OCI-LY3 (cell line): ENCODE measurements around the gene AADAC.

Source experiments
- H2AFZ ChIP-seq: fragments of 200-600, 300-600 bp; shearing (Covaris generic); 2 replicates; pipeline ENCODE4 v1.6.0; 2014; ENCODE audit warnings: antibody characterized with exemption, low read depth, low read length
- H3K27ac ChIP-seq: fragments of 200-600, 300-600 bp; sonication (generic); 2 replicates; pipeline ENCODE4 v1.5.1; 2014; ENCODE audit warnings: mild to moderate bottlenecking, low read length, moderate library complexity, mixed read lengths
- H3K27me3 ChIP-seq: fragments of 200-600, 300-600 bp; sonication (generic); 2 replicates; pipeline ENCODE4 v1.6.1; 2014; ENCODE audit warnings: low read depth, low read length, mixed read lengths
- H3K36me3 ChIP-seq: fragments of 200-600, 300-600 bp; sonication (generic); replicated peaks from 2 replicates; pipeline ENCODE3; 2014; ENCODE audit warnings: low read depth, low read length, mixed read lengths
- H3K4me1 ChIP-seq: fragments of 300-600, 200-600 bp; sonication (generic); 2 replicates; pipeline ENCODE4 v1.6.1; 2014; ENCODE audit warnings: low read length, mixed read lengths
- H3K4me2 ChIP-seq: fragments of 200-600, 300-600 bp; sonication (generic); 2 replicates; pipeline ENCODE4 v1.6.1; 2014; ENCODE audit warnings: low read length, mixed read lengths
- H3K4me3 ChIP-seq: fragments of 300-600, 200-600 bp; sonication (generic); 2 replicates; pipeline ENCODE4 v1.5.1; 2014; ENCODE audit warnings: antibody characterized with exemption, mild to moderate bottlenecking, low read length, moderate library complexity
- H3K79me2 ChIP-seq: fragments of 300-600, 200-600 bp; shearing (Covaris generic); 2 replicates; pipeline ENCODE4 v1.6.1; 2014; ENCODE audit warnings: mild to moderate bottlenecking, low read length, mixed read lengths
- H3K9ac ChIP-seq: fragments of 300-600, 200-600 bp; shearing (Covaris generic); 2 replicates; pipeline ENCODE4 v1.6.0; 2014; ENCODE audit warnings: mild to moderate bottlenecking, low read length, moderate library complexity
- H3K9me3 ChIP-seq: fragments of 200-600, 300-600 bp; shearing (Covaris generic); 2 replicates; pipeline ENCODE4 v1.6.1; 2014; ENCODE audit warnings: low read length, mixed read lengths; ENCODE audit not compliant: insufficient read depth
- H4K20me1 ChIP-seq: fragments of 200-600, 300-600 bp; sonication (generic); 2 replicates; pipeline ENCODE4 v1.6.1; 2016; ENCODE audit warnings: low read length, mixed read lengths; ENCODE audit not compliant: insufficient read depth
- CTCF ChIP-seq: fragments of 200-600, 300-600 bp; sonication (generic); IDR thresholded peaks from 2 replicates; pipeline ENCODE4 v1.5.1; 2014; ENCODE audit warnings: antibody characterized with exemption, low read length, low read depth
- EZH2phosphoT487 ChIP-seq: fragments of 200-600 bp; shearing (Covaris generic); IDR thresholded peaks from 2 replicates; pipeline ENCODE4 v1.6.1; 2018; ENCODE audit warnings: antibody characterized with exemption, mixed run types, low read depth

The AADAC gene

DNA sequence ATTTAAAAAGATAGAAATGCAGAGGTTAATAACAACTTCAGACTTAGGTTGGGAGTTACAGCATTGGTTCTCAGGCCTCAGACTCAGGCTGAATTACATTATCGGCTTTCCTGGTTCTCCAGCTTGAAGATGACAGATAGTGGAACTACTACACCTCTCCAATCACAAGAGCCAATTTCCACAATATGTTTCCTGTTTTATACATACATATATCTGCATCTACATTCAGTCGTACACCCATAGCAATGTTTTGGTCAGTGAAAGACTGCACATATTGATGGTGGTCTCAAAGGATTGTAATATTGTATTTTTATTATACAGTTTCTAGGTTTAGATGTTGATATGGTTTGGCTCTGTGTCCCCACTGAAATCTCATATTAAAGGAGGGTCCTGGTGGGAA lies 44.7 kb upstream of the AADAC start:
- Histone ChIP-seq H3K27ac (no peak overlapping the region), H3K4me1 (no peaks in the 10 kb centered on the region), H3K9me3 (no peaks in the 10 kb centered on the region), H2AFZ (no peak overlapping the region), H4K20me1 (no peaks in the 10 kb centered on the region), H3K27me3 (no peaks in the 10 kb centered on the region), H3K9ac (no peak overlapping the region), H3K36me3 (no peaks in the 10 kb centered on the region), H3K4me3 (no peak overlapping the region), H3K79me2 (no peaks in the 10 kb centered on the region), H3K4me2 (no peak overlapping the region)
- TF ChIP-seq EZH2phosphoT487, result no peak
- TF ChIP-seq CTCF, result no peak

- no peak overlapping the region for H2AFZ ChIP-seq
- no peaks in the 10 kb centered on the region for H3K79me2 ChIP-seq
- H4K20me1 ChIP-seq, result no peaks in the 10 kb centered on the region
- H3K4me3 ChIP-seq, result no peak overlapping the region
- no peaks in the 10 kb centered on the region for H3K4me1 ChIP-seq
- no peak for TF ChIP-seq CTCF
- no peak for TF ChIP-seq EZH2phosphoT487
- H3K9ac ChIP-seq, result no peak overlapping the region
- no peaks in the 10 kb centered on the region for H3K27me3 ChIP-seq
- H3K27ac ChIP-seq, result no peak overlapping the region
- H3K4me2 ChIP-seq, result no peak overlapping the region
- no peaks in the 10 kb centered on the region for H3K9me3 ChIP-seq
- no peaks in the 10 kb centered on the region for H3K36me3 ChIP-seq
These were observed 43.0 kb upstream of the AADAC start for GRCh38 chr3:151770956-151771355.

GRCh38 chr3:151772825-151773480 lies 41.0 kb upstream of the AADAC start:
- Histone ChIP-seq H4K20me1 (no peaks in the 10 kb centered on the region), H3K36me3 (no peaks in the 10 kb centered on the region), H3K9ac (no peak overlapping the region), H3K27me3 (no peaks in the 10 kb centered on the region), H3K9me3 (no peaks in the 10 kb centered on the region), H3K4me3 (no peak overlapping the region), H2AFZ (no peak overlapping the region), H3K4me1 (no peaks in the 10 kb centered on the region), H3K79me2 (no peaks in the 10 kb centered on the region), H3K27ac (no peak overlapping the region), H3K4me2 (no peak overlapping the region)
- TF ChIP-seq EZH2phosphoT487 (no peak), CTCF (no peak)

- Histone ChIP-seq H3K4me2 (no peak overlapping the region), H3K4me1 (no peaks in the 10 kb centered on the region), H4K20me1 (no peaks in the 10 kb centered on the region), H3K9me3 (no peaks in the 10 kb centered on the region), H2AFZ (no peak overlapping the region), H3K4me3 (no peak overlapping the region), H3K27me3 (no peaks in the 10 kb centered on the region), H3K27ac (no peak overlapping the region), H3K79me2 (no peaks in the 10 kb centered on the region), H3K9ac (no peak overlapping the region), H3K36me3 (no peaks in the 10 kb centered on the region)
- no peak for TF ChIP-seq EZH2phosphoT487
These were observed 39.7 kb upstream of the AADAC start for GRCh38 chr3:151774235-151774634.
